Caki2 (cell line): ENCODE results near the gene MICAL3. TPM values are rescaled to one million over a fixed set of nuclear protein-coding genes. Genes with fewer than 3 reads are reported as not detected.

Source experiments
- total RNA-seq: library from RNA; depleted of rRNA; stranded (reverse); fragments of >200 nt; shearing (Covaris generic); gene quantifications from 2 replicates; pipeline ENCODE4 v1.2.3, GENCODE V29; 2014; ENCODE audit warnings: low replicate concordance; rRNA removed

The MICAL3 gene
- total RNA-seq, 1 experiment from 2014 or later = 14.5 TPM

Other genes starting within 250 kb of the MICAL3 start
- gene PEX26, start 53.4 kb upstream of the MICAL3 start, total RNA-seq = 12.2 and 15.9 TPM in 2 replicates
- gene TUBA8, start 86.2 kb upstream of the MICAL3 start, total RNA-seq = 2.4 and 6.1 TPM in 2 replicates
- 42.8 and 46.2 TPM in 2 replicates for gene USP18, start 125.6 kb upstream of the MICAL3 start, total RNA-seq